Right renal pelvis (tissue), 4 donors: ENCODE results near the gene SIRT5. TPM values are rescaled to one million over a fixed set of nuclear protein-coding genes. Genes with fewer than 3 reads are reported as not detected.

ENCODE experiments used
- polyA plus RNA-seq, 4 donors: library from polyadenylated mRNA; unstranded; fragments of 120-200 nt; gene quantifications; one replicate each; pipeline ENCODE4 v1.2.1, GENCODE V29; 2013; ENCODE audit not compliant: insufficient read length in 4 of 4

Gene SIRT5
- polyA plus RNA-seq, 4 donors, result 19.5 to 28.6 (median 22.0) TPM

Other genes starting within 250 kb of the SIRT5 start
- 10 to 100 TPM; 30.0 to 47.7 (median 38.4) TPM for gene TBC1D7, start 246.1 kb upstream of the SIRT5 start, polyA plus RNA-seq
- gene GFOD1, start 87.0 kb upstream of the SIRT5 start, polyA plus RNA-seq, result 1 to 10 TPM; 1.3 to 2.1 (median 1.7) TPM
- gene NOL7, start 40.7 kb downstream of the SIRT5 start, polyA plus RNA-seq, result 10 to 100 TPM; 88.0 to 97.0 (median 94.3) TPM
- 10 to 100 TPM; 39.5 to 52.5 (median 49.9) TPM for gene RANBP9, start 137.2 kb downstream of the SIRT5 start, polyA plus RNA-seq
- 10 to 100 TPM; 53.4 to 70.1 (median 63.5) TPM for gene MCUR1, start 240.0 kb downstream of the SIRT5 start, polyA plus RNA-seq